CD8-positive, alpha-beta memory T cell (primary cell): ENCODE data around the gene HSF5. TPM values are rescaled to one million over a fixed set of nuclear protein-coding genes. Genes with fewer than 3 reads are reported as not detected.

ENCODE experiments used
- CTCF ChIA-PET: fragments of 350-600 bp; sonication (Branson Sonifier 250); formaldehyde crosslinking; loops from one replicate; lab custom pipeline; 2021; ENCODE audit warnings: antibody characterized with exemption; lab: Charles Lee
- POLR2A ChIA-PET: fragments of 350-600 bp; sonication (Branson Sonifier 250); formaldehyde crosslinking; loops from one replicate; lab custom pipeline; 2021; ENCODE audit warnings: antibody characterized with exemption; lab: Charles Lee
- DNase-seq, 5 donors: peaks; one replicate each; pipeline versions ENCODE4 v3.0.0 to v3.0.0-alpha.2; 2020 to 2022; ENCODE audit warnings: mixed read lengths in 1 of 5
- H3K27ac ChIP-seq: one replicate; pipeline ENCODE4 v1.7.0; 2013; ENCODE audit warnings: low read depth, mild to moderate bottlenecking, low read length, moderate library complexity
- H3K27me3 ChIP-seq: 2 replicates; pipeline ENCODE4 v1.7.0; 2013; ENCODE audit warnings: low read length, mild to moderate bottlenecking; ENCODE audit not compliant: insufficient read depth, poor library complexity, severe bottlenecking
- H3K36me3 ChIP-seq: 2 replicates; pipeline ENCODE4 v1.7.0; 2013; ENCODE audit warnings: mild to moderate bottlenecking, low read length, moderate library complexity; ENCODE audit not compliant: insufficient read depth
- H3K4me1 ChIP-seq: 2 replicates; pipeline ENCODE4 v1.7.0; 2013; ENCODE audit warnings: mild to moderate bottlenecking, low read length, moderate library complexity; ENCODE audit not compliant: insufficient read depth
- H3K4me3 ChIP-seq: 2 replicates; pipeline ENCODE4 v1.7.0; 2013; ENCODE audit warnings: mild to moderate bottlenecking, low read length
- H3K9me3 ChIP-seq: 2 replicates; pipeline ENCODE4 v1.7.0; 2013; ENCODE audit warnings: mild to moderate bottlenecking, low read length
- H3K27ac Mint-ChIP-seq, 8 donors: one replicate each; pipeline ENCODE4 v1.8.0; 2020 to 2021; ENCODE audit warnings: mixed read lengths in 8 of 8, mild to moderate bottlenecking in 6 of 8, inconsistent platforms in 3 of 8, moderate library complexity in 3 of 8
- H3K27me3 Mint-ChIP-seq, 2 donors: one replicate each; pipeline ENCODE4 v1.8.0; 2020 to 2021; ENCODE audit warnings: mixed read lengths in 2 of 2, mild to moderate bottlenecking in 1 of 2, moderate library complexity in 1 of 2
- H3K36me3 Mint-ChIP-seq, 3 donors: one replicate each; pipeline ENCODE4 v1.8.0; 2020 to 2021; ENCODE audit warnings: mixed read lengths in 3 of 3, inconsistent platforms in 1 of 3, mild to moderate bottlenecking in 1 of 3
- H3K4me1 Mint-ChIP-seq, 3 donors: one replicate each; pipeline ENCODE4 v1.8.0; 2020 to 2021; ENCODE audit warnings: mixed read lengths in 3 of 3, inconsistent platforms in 1 of 3, mild to moderate bottlenecking in 1 of 3
- H3K4me3 Mint-ChIP-seq, 7 donors: one replicate each; pipeline ENCODE4 v1.8.0; 2020 to 2021; ENCODE audit warnings: mixed read lengths in 7 of 7, mild to moderate bottlenecking in 6 of 7, moderate library complexity in 4 of 7, inconsistent platforms in 2 of 7
- H3K9me3 Mint-ChIP-seq, 5 donors: one replicate each; pipeline ENCODE4 v1.8.0; 2020 to 2022; ENCODE audit warnings: mixed read lengths in 5 of 5, mild to moderate bottlenecking in 3 of 5, moderate library complexity in 2 of 5, inconsistent platforms in 1 of 5
- polyA plus RNA-seq: library from polyadenylated mRNA; unstranded; fragments of 300-500 nt; fragmentation: Illumina TruSeq; gene quantifications from one replicate; pipeline ENCODE4 v1.2.3, GENCODE V29; 2021
- total RNA-seq, 2 experiments: library from RNA; stranded (reverse); gene quantifications; one replicate each; pipeline ENCODE4 v1.2.3, GENCODE V29; 2021

Gene HSF5
- total and polyA plus RNA-seq, 3 experiments from 2014 or later, result 0.76 to 5.5 (median 5.4) TPM

GRCh38 chr17:58515286-58515685 lies 27.1 kb upstream of the HSF5 start:
- Mint-ChIP-seq H3K27ac (peak overlapping the region in 7 of 8 donors; percentile 65 to 88 (median 85)), H3K36me3 (peaks cover 0 to 30% (median 11%) of the 10 kb centered on the region in 3 donors), H3K4me1 (peaks cover 45 to 65% (median 56%) of the 10 kb centered on the region in 3 donors), H3K4me3 (peak overlapping the region; percentile 66 to 86 (median 80)), H3K9me3 (no peaks in the 10 kb centered on the region), H3K27me3 (peaks cover 0 to 9% of the 10 kb centered on the region in 2 donors)
- H3K4me3 ChIP-seq, result no peak overlapping the region
- peaks cover 44% of the 10 kb centered on the region for H3K4me1 ChIP-seq
- H3K27me3 ChIP-seq, result no peaks in the 10 kb centered on the region
- peaks cover 25% of the 10 kb centered on the region for H3K36me3 ChIP-seq
- ChIA-PET POLR2A (interaction anchor here (0.7 to 1.9 kb wide), 4 partner anchors 27 to 591 kb away, joined by 3 to 6 read pairs (median 4); partner anchors contain the start of genes HSF5 and TRIM37), CTCF (interaction anchor here (1.0 to 2.2 kb wide), 2 partner anchors 9 to 198 kb away, joined by 4 to 7 read pairs; no protein-coding TSS in a partner anchor)
- H3K9me3 ChIP-seq, result no peaks in the 10 kb centered on the region
- H3K27ac ChIP-seq, result no peak overlapping the region
- no peak for DNase-seq

- Mint-ChIP-seq H3K9me3 (no peaks in the 10 kb centered on the region), H3K36me3 (peaks cover 0 to 35% (median 16%) of the 10 kb centered on the region in 3 donors), H3K27ac (peak overlapping the region in 7 of 8 donors; percentile 57 to 88 (median 85)), H3K27me3 (peaks cover 0 to 9% of the 10 kb centered on the region in 2 donors), H3K4me1 (peaks cover 44 to 70% (median 62%) of the 10 kb centered on the region in 3 donors), H3K4me3 (peak overlapping the region; percentile 66 to 86 (median 80))
- no peaks in the 10 kb centered on the region for H3K9me3 ChIP-seq
- POLR2A ChIA-PET, result interaction anchor here (0.7 to 1.9 kb wide), 5 partner anchors 27 to 592 kb away, joined by 3 to 6 read pairs (median 3); partner anchors contain the start of genes HSF5 and TRIM37
- no peaks in the 10 kb centered on the region for H3K27me3 ChIP-seq
- no peak overlapping the region for H3K27ac ChIP-seq
- DNase-seq, result no peak
- H3K4me1 ChIP-seq, result peaks cover 44% of the 10 kb centered on the region
- peak overlapping the region; percentile 67 for H3K4me3 ChIP-seq
- peaks cover 30% of the 10 kb centered on the region for H3K36me3 ChIP-seq
- CTCF ChIA-PET, result interaction anchor here (1.0 to 2.2 kb wide), 2 partner anchors 9 to 197 kb away, joined by 4 to 7 read pairs; no protein-coding TSS in a partner anchor
These were observed 26.6 kb upstream of the HSF5 start for GRCh38 chr17:58514770-58515157.

- Histone ChIP-seq H3K9me3 (no peaks in the 10 kb centered on the region), H3K36me3 (peaks cover 36% of the 10 kb centered on the region), H3K27ac (peak within 1 kb of the TSS; percentile 51), H3K4me1 (peaks cover 43% of the 10 kb centered on the region), H3K4me3 (peak within 1 kb of the TSS; percentile 67), H3K27me3 (no peaks in the 10 kb centered on the region)
- Mint-ChIP-seq H3K27ac (peak within 1 kb of the TSS; percentile 65 to 97 (median 87)), H3K4me3 (peak within 1 kb of the TSS; percentile 85 to 97 (median 89)), H3K27me3 (peaks cover 0 to 9% of the 10 kb centered on the region in 2 donors), H3K36me3 (peaks cover 0 to 40% (median 17%) of the 10 kb centered on the region in 3 donors), H3K4me1 (peaks cover 44 to 70% (median 64%) of the 10 kb centered on the region in 3 donors), H3K9me3 (no peaks in the 10 kb centered on the region)
- POLR2A ChIA-PET, result interaction anchor here (0.7 to 1.2 kb wide), 3 partner anchors 26 to 592 kb away, joined by 3 to 5 read pairs (median 3); partner anchors contain the start of genes HSF5 and TRIM37
- CTCF ChIA-PET, result interaction anchor here (1.0 to 2.2 kb wide), 3 partner anchors 8 to 197 kb away, joined by 4 to 7 read pairs (median 5); partner anchors contain the start of gene HSF5
- peak; percentile 69 to 80 (median 71) for DNase-seq
These were observed 26.0 kb upstream of the HSF5 start, which contains the start of gene MTMR4 for GRCh38 chr17:58513965-58514769. Gene MTMR4 (minus strand): TSS chr17:58514638. CDS start chr17:58514407, 231 bp downstream.

- H3K4me3 Mint-ChIP-seq, result peak overlapping the region; percentile 85 to 97 (median 89)
- peak overlapping the region; percentile 5 to 97 (median 85) for H3K27ac Mint-ChIP-seq
- peak in 1 of 5 donors; percentile 34 for DNase-seq
- Histone ChIP-seq H3K9me3 (no peaks in the 10 kb centered on the region), H3K4me1 (peaks cover 38% of the 10 kb centered on the region), H3K27me3 (no peaks in the 10 kb centered on the region), H3K36me3 (peaks cover 43% of the 10 kb centered on the region), H3K4me3 (peak overlapping the region; percentile 67), H3K27ac (peak overlapping the region; percentile 51)
- H3K9me3 Mint-ChIP-seq, result no peaks in the 10 kb centered on the region
- ChIA-PET CTCF (interaction anchor here (1.2 to 1.3 kb wide), 2 partner anchors 13 to 25 kb away, joined by 3 to 5 read pairs; partner anchors contain the start of gene HSF5), POLR2A (interaction anchor here (1.2 kb wide), 1 partner anchor 26 kb away, joined by 3 read pairs; the partner anchor contains the start of gene HSF5)
- H3K36me3 Mint-ChIP-seq, result peaks cover 0 to 46% (median 19%) of the 10 kb centered on the region in 3 donors
- H3K27me3 Mint-ChIP-seq, result peaks cover 0 to 8% of the 10 kb centered on the region in 2 donors
- peaks cover 38 to 63% (median 58%) of the 10 kb centered on the region in 3 donors for H3K4me1 Mint-ChIP-seq
These were observed 25.2 kb upstream of the HSF5 start for GRCh38 chr17:58513267-58513964.

GRCh38 chr17:58510075-58510474 lies 21.9 kb upstream of the HSF5 start:
- no peak for DNase-seq
- H3K9me3 Mint-ChIP-seq, result no peaks in the 10 kb centered on the region
- H3K4me3 Mint-ChIP-seq, result no peak overlapping the region
- H3K4me1 Mint-ChIP-seq, result peaks cover 24 to 40% (median 36%) of the 10 kb centered on the region in 3 donors
- H3K27me3 ChIP-seq, result no peaks in the 10 kb centered on the region
- H3K27me3 Mint-ChIP-seq, result peaks cover 0 to 2% of the 10 kb centered on the region in 2 donors
- ChIA-PET POLR2A (interaction anchor here (0.6 kb wide), 1 partner anchor 581 kb away, joined by 3 read pairs; no protein-coding TSS in a partner anchor), CTCF (no interaction called here)
- H3K27ac ChIP-seq, result no peak overlapping the region
- peaks cover 18% of the 10 kb centered on the region for H3K4me1 ChIP-seq
- H3K27ac Mint-ChIP-seq, result peak overlapping the region in 2 of 8 donors; percentile 41 to 54
- peaks cover 4 to 73% (median 25%) of the 10 kb centered on the region in 3 donors for H3K36me3 Mint-ChIP-seq
- no peak overlapping the region for H3K4me3 ChIP-seq
- H3K9me3 ChIP-seq, result no peaks in the 10 kb centered on the region
- H3K36me3 ChIP-seq, result peaks cover 67% of the 10 kb centered on the region

GRCh38 chr17:58508341-58509067 lies 20.3 kb upstream of the HSF5 start:
- Histone ChIP-seq H3K27me3 (no peaks in the 10 kb centered on the region), H3K4me3 (no peak overlapping the region), H3K27ac (no peak overlapping the region), H3K4me1 (peaks cover 8% of the 10 kb centered on the region), H3K9me3 (no peaks in the 10 kb centered on the region), H3K36me3 (peaks cover 74% of the 10 kb centered on the region)
- Mint-ChIP-seq H3K27me3 (peaks cover 0 to 2% of the 10 kb centered on the region in 2 donors), H3K9me3 (no peaks in the 10 kb centered on the region), H3K27ac (peak overlapping the region in 2 of 8 donors; percentile 65 to 73), H3K4me1 (peaks cover 15 to 30% (median 26%) of the 10 kb centered on the region in 3 donors), H3K4me3 (peak overlapping the region in 1 of 7 donors; percentile 21), H3K36me3 (peaks cover 4 to 89% (median 32%) of the 10 kb centered on the region in 3 donors)
- ChIA-PET CTCF (interaction anchor here (1.0 to 1.1 kb wide), 2 partner anchors 10 to 21 kb away, joined by 4 read pairs; partner anchors contain the start of gene HSF5), POLR2A (no interaction called here)
- DNase-seq, result no peak
